Trophoblast cell (in vitro differentiated cells and primary cell): ENCODE results near the gene KRTAP12-1.

ENCODE experiments used
- DNase-seq, 2 donors: peaks; one replicate each; pipeline ENCODE4 v3.0.0-alpha.2; 2016
- H2AFZ ChIP-seq: 2 replicates; pipeline ENCODE4 v1.6.1; 2013; ENCODE audit warnings: low read length, moderate library complexity, mild to moderate bottlenecking; ENCODE audit not compliant: insufficient read depth, poor library complexity
- H2AK5ac ChIP-seq: 2 replicates; pipeline ENCODE4 v1.6.1; 2013; ENCODE audit warnings: mild to moderate bottlenecking, low read length
- H2BK120ac ChIP-seq: 2 replicates; pipeline ENCODE4 v1.6.1; 2013; ENCODE audit warnings: low read length, mild to moderate bottlenecking, moderate library complexity; ENCODE audit not compliant: insufficient read depth, poor library complexity
- H2BK12ac ChIP-seq: 2 replicates; pipeline ENCODE4 v1.6.1; 2013; ENCODE audit warnings: mild to moderate bottlenecking, low read length, moderate library complexity
- H2BK5ac ChIP-seq: 2 replicates; pipeline ENCODE4 v1.6.1; 2013; ENCODE audit warnings: low read length, low read depth, moderate library complexity, mild to moderate bottlenecking; ENCODE audit not compliant: poor library complexity
- H3K14ac ChIP-seq: 2 replicates; pipeline ENCODE4 v1.6.1; 2013; ENCODE audit warnings: mild to moderate bottlenecking, low read length
- H3K18ac ChIP-seq: 2 replicates; pipeline ENCODE4 v1.6.1; 2013; ENCODE audit warnings: mild to moderate bottlenecking, low read length
- H3K23ac ChIP-seq: 2 replicates; pipeline ENCODE4 v1.6.1; 2013; ENCODE audit warnings: low read length
- H3K27ac ChIP-seq: 2 replicates; pipeline ENCODE4 v1.5.1; 2013; ENCODE audit warnings: low read depth, mild to moderate bottlenecking, inconsistent platforms, low read length, moderate library complexity
- H3K27me3 ChIP-seq: 2 replicates; pipeline ENCODE4 v1.6.1; 2013; ENCODE audit warnings: inconsistent platforms, mild to moderate bottlenecking, low read length, moderate library complexity; ENCODE audit not compliant: insufficient read depth
- H3K36me3 ChIP-seq, 2 experiments: 1 replicate in 1 of 2; 2 replicates in 1 of 2; pipeline ENCODE4 v1.6.1; 2013; ENCODE audit warnings: low read length in 2 of 2, mild to moderate bottlenecking in 2 of 2, moderate library complexity in 1 of 2; ENCODE audit not compliant: insufficient read depth in 2 of 2, control insufficient read depth in 1 of 2
- H3K4ac ChIP-seq: 2 replicates; pipeline ENCODE4 v1.6.1; 2013; ENCODE audit warnings: low read depth, mild to moderate bottlenecking, low read length, moderate library complexity
- H3K4me1 ChIP-seq, 2 experiments: 1 replicate in 1 of 2; 2 replicates in 1 of 2; pipeline ENCODE4 v1.6.1; 2013; ENCODE audit warnings: low read length in 2 of 2, mild to moderate bottlenecking in 2 of 2, moderate library complexity in 1 of 2; ENCODE audit not compliant: insufficient read depth in 2 of 2, control insufficient read depth in 1 of 2
- H3K4me2 ChIP-seq: 2 replicates; pipeline ENCODE4 v1.6.1; 2013; ENCODE audit warnings: inconsistent platforms, mild to moderate bottlenecking, low read length, moderate library complexity
- H3K4me3 ChIP-seq: 2 replicates; pipeline ENCODE4 v1.5.1; 2013; ENCODE audit warnings: mild to moderate bottlenecking, low read depth, low read length, inconsistent platforms
- H3K79me1 ChIP-seq: one replicate; pipeline ENCODE4 v1.6.1; 2013; ENCODE audit warnings: low read length
- H3K79me2 ChIP-seq: 2 replicates; pipeline ENCODE4 v1.6.1; 2013; ENCODE audit warnings: low read length, mild to moderate bottlenecking; ENCODE audit not compliant: control insufficient read depth, insufficient read depth, poor library complexity
- H3K9ac ChIP-seq: 2 replicates; pipeline ENCODE4 v1.6.1; 2013; ENCODE audit warnings: mild to moderate bottlenecking, low read length
- H3K9me3 ChIP-seq: 2 replicates; pipeline ENCODE4 v1.6.1; 2013; ENCODE audit warnings: low read depth, mild to moderate bottlenecking, control low read depth, inconsistent platforms, low read length; ENCODE audit not compliant: insufficient read depth
- H4K12ac ChIP-seq: 2 replicates; pipeline ENCODE4 v1.6.1; 2013; ENCODE audit warnings: low read depth, mild to moderate bottlenecking, low read length, moderate library complexity
- H4K8ac ChIP-seq: 2 replicates; pipeline ENCODE4 v1.6.1; 2013; ENCODE audit warnings: low read depth, mild to moderate bottlenecking, low read length, moderate library complexity
- H4K91ac ChIP-seq: one replicate; pipeline ENCODE4 v1.6.1; 2013; ENCODE audit warnings: low read depth, mild to moderate bottlenecking, low read length, moderate library complexity
- WGBS: extraction: QIAGEN DNeasy Blood & Tissue Kit; methylation state at CpG from one replicate; pipeline ENCODE4 v1.1.7; 2013; ENCODE audit warnings: missing lambda C conversion rate; ENCODE audit not compliant: insufficient read length, insufficient coverage; ENCODE audit errors: extremely low coverage; 5-methylcytosine and 5-hydroxymethylcytosine counted together

The KRTAP12-1 gene

DNA sequence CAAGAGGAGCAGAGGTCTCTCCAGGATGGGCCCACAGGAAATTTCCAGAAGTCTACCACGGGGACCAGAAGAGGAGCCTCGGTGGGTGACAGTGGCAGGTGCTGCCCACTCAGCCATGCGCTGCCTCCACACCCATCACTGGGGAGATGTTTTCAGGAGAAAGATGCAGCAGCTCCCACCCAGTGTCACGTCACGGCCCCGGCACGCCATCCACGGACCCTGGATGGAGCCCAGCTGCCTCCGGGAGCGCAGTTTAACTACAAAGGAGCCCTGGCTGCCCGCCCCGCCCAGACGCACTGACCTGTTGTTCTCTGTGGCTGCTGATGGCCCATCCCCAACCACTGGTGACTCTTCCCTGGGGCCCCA, 22.7 kb upstream of the KRTAP12-1 start:
- Histone ChIP-seq H3K4me1 (no peaks in the 10 kb centered on the region), H3K4me3 (no peak overlapping the region), H2AK5ac (no peak overlapping the region), H2BK12ac (no peak overlapping the region), H3K9me3 (peaks cover 19% of the 10 kb centered on the region), H2BK5ac (no peak overlapping the region), H3K79me1 (no peaks in the 10 kb centered on the region), H4K91ac (no peak overlapping the region), H3K27me3 (peaks cover 44% of the 10 kb centered on the region), H2BK120ac (no peak overlapping the region), H4K12ac (no peak overlapping the region), H3K79me2 (no peaks in the 10 kb centered on the region), H4K8ac (no peak overlapping the region), H3K23ac (no peak overlapping the region), H3K36me3 (no peaks in the 10 kb centered on the region), H3K14ac (no peak overlapping the region), H3K4ac (no peak overlapping the region), H2AFZ (no peak overlapping the region), H3K27ac (no peak overlapping the region), H3K9ac (no peak overlapping the region), H3K4me2 (no peak overlapping the region), H3K18ac (no peak overlapping the region)
- no peak for DNase-seq
- no CpG with 5 or more reads among the region's 13 CpGs for WGBS

DNA sequence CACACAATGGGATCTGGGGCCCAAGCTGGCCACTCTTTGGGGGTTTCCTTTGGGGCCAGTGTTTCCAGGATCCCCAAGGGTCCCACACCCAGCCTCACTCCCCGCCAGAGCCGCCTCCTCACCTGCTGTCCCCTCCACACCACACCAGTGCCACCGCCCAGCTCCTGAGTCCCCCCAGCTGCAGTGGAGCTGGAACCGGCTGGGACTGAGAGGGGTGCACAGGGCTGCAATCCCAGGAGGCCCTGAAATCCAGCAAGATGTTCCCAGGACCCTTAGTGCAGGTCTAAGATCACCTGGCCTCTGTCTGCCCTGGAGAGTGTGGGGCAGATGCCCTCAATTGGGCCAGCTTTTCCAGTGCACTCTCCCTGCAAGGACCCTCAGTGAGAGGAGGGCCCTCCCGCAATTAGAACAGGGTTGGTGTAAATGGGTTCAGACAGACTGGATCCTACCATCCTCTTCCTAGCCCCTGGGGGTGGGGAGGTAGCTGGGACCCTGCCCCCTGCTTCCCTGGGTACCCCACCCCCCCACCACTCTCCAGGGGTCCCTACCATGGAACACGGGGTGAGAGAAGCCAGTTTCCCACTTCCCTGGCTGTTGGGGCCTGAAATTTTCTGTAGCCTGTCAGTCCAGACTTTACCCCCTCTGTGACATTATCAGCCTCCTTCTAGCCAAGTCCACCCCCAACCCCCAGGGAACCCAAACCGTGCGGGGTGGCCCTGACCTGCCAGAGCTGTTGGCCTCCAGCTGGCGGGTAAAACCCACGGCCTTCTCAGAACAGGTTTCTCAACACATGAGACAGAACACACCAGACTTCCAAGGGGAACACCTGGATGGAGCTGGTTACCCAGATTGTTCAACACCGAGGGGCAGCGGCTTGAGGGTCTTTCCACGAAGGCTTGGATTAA, 22.0 kb upstream of the KRTAP12-1 start:
- Histone ChIP-seq H3K9me3 (peaks cover 16% of the 10 kb centered on the region), H3K4me1 (peaks cover 0 to 3% of the 10 kb centered on the region in 2 experiments), H3K27ac (no peak overlapping the region), H2BK5ac (no peak overlapping the region), H3K18ac (no peak overlapping the region), H3K23ac (no peak overlapping the region), H3K4me3 (no peak overlapping the region), H2AFZ (no peak overlapping the region), H3K14ac (no peak overlapping the region), H3K9ac (no peak overlapping the region), H3K4me2 (no peak overlapping the region), H3K79me2 (no peaks in the 10 kb centered on the region), H4K12ac (no peak overlapping the region), H2BK120ac (no peak overlapping the region), H3K79me1 (no peaks in the 10 kb centered on the region), H4K91ac (no peak overlapping the region), H3K36me3 (no peaks in the 10 kb centered on the region), H4K8ac (no peak overlapping the region), H2AK5ac (no peak overlapping the region), H3K27me3 (peaks cover 38% of the 10 kb centered on the region), H2BK12ac (no peak overlapping the region), H3K4ac (no peak overlapping the region)
- DNase-seq: no peak
- WGBS: no CpG with 5 or more reads among the region's 13 CpGs

DNA sequence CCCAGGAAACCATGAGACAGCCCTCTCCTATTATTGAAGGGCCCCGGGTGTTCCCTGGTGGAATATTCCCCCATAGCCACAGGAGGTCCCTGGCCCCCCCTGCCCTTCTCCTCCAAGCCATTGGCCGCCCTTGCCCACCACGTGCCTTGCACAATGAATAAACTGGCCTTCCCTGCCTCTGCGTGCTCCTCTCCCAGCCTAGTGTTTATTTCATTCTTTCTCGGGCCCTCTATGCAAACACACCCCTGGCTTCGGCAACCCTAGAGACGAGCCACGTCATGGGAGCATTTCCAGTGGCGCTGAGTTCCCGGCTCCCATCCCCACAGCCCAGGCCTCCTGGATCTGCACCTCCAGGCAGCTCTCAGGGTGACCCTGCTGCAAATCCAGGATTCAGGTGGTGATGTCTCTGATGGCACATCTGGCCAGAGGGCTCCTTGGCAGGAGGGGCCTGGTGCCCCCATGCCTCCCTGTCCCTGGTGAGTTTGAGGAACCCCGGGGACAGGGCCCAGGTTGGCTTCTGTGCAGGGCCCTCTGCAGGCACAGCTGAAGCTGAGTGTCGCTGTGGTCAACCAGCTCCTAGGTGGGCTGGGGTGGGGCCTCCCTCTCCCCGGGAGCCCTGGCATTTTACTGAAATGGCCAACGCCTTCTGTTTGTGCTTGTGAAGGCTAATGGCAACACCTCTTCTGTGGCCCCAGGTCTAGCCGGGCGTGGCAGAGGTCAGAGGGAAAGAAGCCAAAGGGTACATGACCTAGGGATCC, 21.2 kb upstream of the KRTAP12-1 start:
- no peak overlapping the region for H3K27ac ChIP-seq
- H3K14ac ChIP-seq: no peak overlapping the region
- no peak overlapping the region for H2BK12ac ChIP-seq
- WGBS: no CpG with 5 or more reads among the region's 16 CpGs
- no peak overlapping the region for H4K8ac ChIP-seq
- H2AK5ac ChIP-seq: no peak overlapping the region
- no peak overlapping the region for H3K9ac ChIP-seq
- H3K79me1 ChIP-seq: no peaks in the 10 kb centered on the region
- peaks cover 5 to 7% of the 10 kb centered on the region in 2 experiments for H3K4me1 ChIP-seq
- H3K4ac ChIP-seq: no peak overlapping the region
- no peak overlapping the region for H4K91ac ChIP-seq
- no peak overlapping the region for H2BK5ac ChIP-seq
- no peak overlapping the region for H2AFZ ChIP-seq
- H4K12ac ChIP-seq: no peak overlapping the region
- no peak overlapping the region for H2BK120ac ChIP-seq
- no peaks in the 10 kb centered on the region for H3K36me3 ChIP-seq
- H3K79me2 ChIP-seq: no peaks in the 10 kb centered on the region
- no peak overlapping the region for H3K4me3 ChIP-seq
- H3K27me3 ChIP-seq: peaks cover 29% of the 10 kb centered on the region
- H3K23ac ChIP-seq: no peak overlapping the region
- no peak for DNase-seq
- H3K9me3 ChIP-seq: peaks cover 14% of the 10 kb centered on the region
- no peak overlapping the region for H3K4me2 ChIP-seq
- no peak overlapping the region for H3K18ac ChIP-seq

DNA sequence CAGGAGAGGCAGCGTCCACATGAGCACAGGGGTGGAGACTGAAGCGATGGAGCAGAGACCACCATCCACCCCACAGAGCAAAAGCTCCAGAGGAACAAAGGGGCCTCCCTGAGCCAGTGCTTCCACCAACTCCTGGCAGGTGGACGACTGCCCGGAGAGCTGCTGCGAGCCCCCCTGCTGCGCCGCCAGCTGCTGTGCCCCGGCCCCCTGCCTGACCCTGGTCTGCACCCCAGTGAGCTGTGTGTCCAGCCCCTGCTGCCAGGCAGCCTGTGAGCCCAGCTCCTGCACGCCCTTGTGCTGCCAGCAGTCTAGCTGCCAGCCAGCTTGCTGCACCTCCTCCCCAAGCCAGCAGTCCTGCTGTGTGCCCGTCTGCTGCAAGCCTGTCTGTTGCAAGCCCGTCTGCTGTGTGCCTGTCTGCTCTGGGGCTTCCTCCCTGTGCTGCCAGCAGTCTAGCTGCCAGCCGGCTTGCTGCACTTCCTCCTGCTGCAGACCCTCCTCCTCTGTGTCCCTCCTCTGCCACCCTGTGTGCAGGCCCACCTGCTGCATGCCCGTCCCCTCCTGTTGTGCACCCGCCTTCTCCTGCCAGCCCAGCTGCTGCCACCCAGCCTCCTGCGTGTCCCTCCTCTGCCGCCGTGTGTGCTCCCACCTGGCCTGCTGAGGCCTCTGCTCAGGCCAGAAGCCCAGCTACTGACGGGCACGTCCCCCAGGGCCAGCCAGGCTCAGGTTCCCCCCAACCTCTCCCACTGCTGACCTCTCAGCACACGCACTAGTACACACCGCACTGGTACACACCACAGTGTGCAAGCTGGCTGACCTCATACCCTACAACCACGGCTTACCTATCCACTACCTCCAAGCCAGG, 20.4 kb upstream of the KRTAP12-1 start:
- no peak overlapping the region for H2BK120ac ChIP-seq
- H2AK5ac ChIP-seq: no peak overlapping the region
- peaks cover 13 to 14% of the 10 kb centered on the region in 2 experiments for H3K4me1 ChIP-seq
- H3K27me3 ChIP-seq: peaks cover 21% of the 10 kb centered on the region
- no peak overlapping the region for H3K4me2 ChIP-seq
- no peaks in the 10 kb centered on the region for H3K36me3 ChIP-seq
- no peak overlapping the region for H4K12ac ChIP-seq
- peaks cover 14% of the 10 kb centered on the region for H3K9me3 ChIP-seq
- no peak overlapping the region for H3K4ac ChIP-seq
- H2BK12ac ChIP-seq: no peak overlapping the region
- H3K18ac ChIP-seq: no peak overlapping the region
- no peaks in the 10 kb centered on the region for H3K79me2 ChIP-seq
- WGBS: no CpG with 5 or more reads among the region's 22 CpGs
- no peaks in the 10 kb centered on the region for H3K79me1 ChIP-seq
- no peak overlapping the region for H3K9ac ChIP-seq
- no peak overlapping the region for H3K27ac ChIP-seq
- no peak overlapping the region for H2AFZ ChIP-seq
- no peak overlapping the region for H2BK5ac ChIP-seq
- H4K8ac ChIP-seq: no peak overlapping the region
- no peak for DNase-seq
- no peak overlapping the region for H4K91ac ChIP-seq
- H3K23ac ChIP-seq: no peak overlapping the region
- H3K4me3 ChIP-seq: no peak overlapping the region
- H3K14ac ChIP-seq: no peak overlapping the region
